ENCODE results near the gene CSMD2.

- TF ChIP-seq POLR2A (IDR thresholded peaks at IDR 0.05) (no peak), CTCF (IDR thresholded peaks at IDR 0.05) (no peak)
These were observed 193.1 kb downstream of the CSMD2 start for GRCh38 chr1:33971913-33972312.

Measured in transverse colon (tissue), 3 donors.